Measurements from ENCODE around the gene ARHGAP26. TPM values are rescaled to one million over a fixed set of nuclear protein-coding genes. Genes with fewer than 3 reads are reported as not detected.
"Not testable (repeated sequence)": the region's sequence is repeated elsewhere in the genome, so short reads cannot be mapped to it uniquely, and the experiment has no call there.

ARHGAP26 gene
- total RNA-seq, 6 experiments from 2014 or later: 6.7 to 14.5 (median 8.3) TPM

- Histone ChIP-seq H3K4me3 (no peak overlapping the region), H3K36me3 (no peaks in the 10 kb centered on the region), H3K27ac (peak overlapping the region in 1 of 3 donors; percentile 10), H3K4me1 (peaks cover 0 to 21% (median 4%) of the 10 kb centered on the region in 4 donors), H3K9me3 (no peaks in the 10 kb centered on the region), H3K27me3 (no peaks in the 10 kb centered on the region)
- DNase-seq (no peak), ATAC-seq (peak; percentile 47 to 66 (median 58))
- 22% methylated on average over 2 of the region's 2 CpGs for WGBS (ENCODE audit: insufficient coverage, low coverage, low lambda C conversion rate, missing lambda C conversion rate)
- intact Hi-C loops (cut with DNase I): no loop called here
- no peak for TF ChIP-seq POLR2A (IDR thresholded peaks at IDR 0.05)
- no peak for TF ChIP-seq CTCF (IDR thresholded peaks at IDR 0.05)
Measured at GRCh38 chr5:143199843-143200242, 429.7 kb downstream of the ARHGAP26 start.

- intact Hi-C loops (cut with DNase I): no loop called here
- WGBS (ENCODE audit: insufficient coverage, low coverage, low lambda C conversion rate, missing lambda C conversion rate): 29% methylated on average over 1 of the region's 1 CpG
- ATAC-seq: peak; percentile 49 to 93 (median 66)
- no peaks in the 10 kb centered on the region for H3K36me3 ChIP-seq
- H3K4me3 ChIP-seq: no peak overlapping the region
- no peak for TF ChIP-seq CTCF (IDR thresholded peaks at IDR 0.05)
- TF ChIP-seq POLR2A (IDR thresholded peaks at IDR 0.05): no peak
- no peaks in the 10 kb centered on the region for H3K27me3 ChIP-seq
- DNase-seq: peak in 1 of 3 donors; percentile 34
- no peak overlapping the region for H3K27ac ChIP-seq
- peaks cover 0 to 11% (median 0%) of the 10 kb centered on the region in 4 donors for H3K4me1 ChIP-seq
- no peaks in the 10 kb centered on the region for H3K9me3 ChIP-seq
Measured at GRCh38 chr5:143200781-143201398, 430.7 kb downstream of the ARHGAP26 start.

GRCh38 chr5:143201589-143201988, 431.4 kb downstream of the ARHGAP26 start:
- Histone ChIP-seq H3K4me3 (no peak overlapping the region), H3K4me1 (peaks cover 0 to 11% (median 0%) of the 10 kb centered on the region in 4 donors), H3K27me3 (no peaks in the 10 kb centered on the region), H3K27ac (no peak overlapping the region), H3K36me3 (no peaks in the 10 kb centered on the region), H3K9me3 (no peaks in the 10 kb centered on the region)
- TF ChIP-seq CTCF (IDR thresholded peaks at IDR 0.05) (no peak), POLR2A (IDR thresholded peaks at IDR 0.05) (no peak)
- DNase-seq (no peak), ATAC-seq (peak in 2 of 4 donors; percentile 42 to 75)
- intact Hi-C loops (cut with DNase I): no loop called here
- WGBS (ENCODE audit: insufficient coverage, low coverage, low lambda C conversion rate, missing lambda C conversion rate): 79% methylated on average over 3 of the region's 3 CpGs

- H3K27ac ChIP-seq; H3K27me3 ChIP-seq; DNase-seq; H3K4me3 ChIP-seq; ATAC-seq; H3K36me3 ChIP-seq; intact Hi-C loops (cut with DNase I); H3K9me3 ChIP-seq: not testable (repeated sequence)
- peaks cover 0 to 11% (median 0%) of the 10 kb centered on the region in 4 donors for H3K4me1 ChIP-seq
- WGBS (ENCODE audit: insufficient coverage, low coverage, low lambda C conversion rate, missing lambda C conversion rate): 100% methylated on average over 3 of the region's 4 CpGs
Measured at GRCh38 chr5:143203301-143203956, 433.3 kb downstream of the ARHGAP26 start.
